GM21723 (cell line): ENCODE results near the gene ASB9.
"Not testable (repeated sequence)": the region's sequence is repeated elsewhere in the genome, so short reads cannot be mapped to it uniquely, and the experiment has no call there.

ENCODE experiments used
- ATAC-seq: cut with Tn5 transposase; IDR thresholded peaks from one replicate; pipeline ENCODE4 v1.9.1; 2021; ENCODE audit warnings: mild to moderate bottlenecking, moderate library complexity; ENCODE audit not compliant: unreplicated experiment

ASB9 gene

DNA sequence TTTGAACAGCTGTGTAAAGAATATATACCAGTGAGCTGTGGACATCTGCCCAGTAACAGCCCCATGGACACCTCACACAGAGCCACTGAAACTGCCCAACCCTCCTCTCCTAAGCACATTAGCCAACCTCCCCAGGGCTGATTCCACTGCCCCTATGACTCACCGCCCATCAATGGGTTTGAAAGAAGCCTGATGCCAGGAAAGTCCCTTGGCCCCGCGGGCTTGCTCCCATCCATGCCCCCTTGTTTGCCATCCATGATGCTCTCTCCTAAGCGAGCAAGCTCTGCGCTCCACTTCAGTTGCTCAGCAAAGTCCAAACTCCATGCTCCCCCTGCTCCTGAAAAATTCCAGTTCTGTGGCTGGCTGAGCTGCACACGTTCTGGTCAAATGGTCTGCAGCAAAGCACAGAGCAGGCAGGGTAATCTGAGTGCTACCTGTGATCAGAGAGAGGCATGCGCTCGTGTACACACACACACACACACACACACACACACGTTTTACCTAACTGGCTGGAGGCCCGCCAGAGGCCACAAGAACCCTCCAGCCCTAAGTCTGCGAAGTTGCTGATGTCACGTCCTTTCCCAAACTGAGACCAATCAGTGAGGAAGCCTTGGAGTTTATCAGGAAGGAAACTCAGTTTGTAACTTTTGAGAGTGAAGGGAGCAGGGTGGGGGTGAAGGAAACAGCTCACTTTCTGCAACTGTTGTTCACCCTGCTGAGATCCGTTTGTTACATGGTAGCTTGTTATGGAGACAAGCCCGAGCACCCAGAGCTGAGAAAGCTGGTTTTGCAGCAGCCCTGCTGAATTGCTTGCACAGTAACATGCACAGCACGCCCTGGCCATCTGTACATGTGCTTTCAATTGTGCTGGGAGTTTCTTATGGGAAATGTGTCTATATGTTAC lies at the start of gene ASB9:
Gene ASB9 (minus strand): TSS at position 466 of the 904 bp plus-strand sequence. CDS start 209 bp downstream, at position 257.
- ATAC-seq: no peak

DNA sequence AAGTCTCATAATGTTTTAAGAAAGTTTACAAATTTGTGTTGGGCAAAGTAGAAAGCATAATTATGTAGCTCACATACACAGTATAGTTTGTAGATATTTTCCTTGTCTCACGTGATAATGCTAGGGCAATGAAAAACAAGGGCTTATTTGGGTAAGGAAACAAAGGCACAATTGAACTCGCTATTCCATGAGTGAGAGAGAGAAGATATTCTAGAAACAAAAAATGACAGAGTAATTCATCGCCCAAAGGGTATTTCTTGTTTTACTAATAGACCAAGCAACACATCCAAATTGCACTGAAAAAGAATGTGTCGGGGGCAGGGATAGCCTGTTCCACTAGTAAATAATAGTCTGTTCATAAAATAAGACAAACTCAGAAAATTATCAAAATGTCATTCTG lies 49.2 kb upstream of the ASB9 start:
- ATAC-seq: no peak

GRCh38 chrX:15315509-15315908 lies 45.6 kb upstream of the ASB9 start, which contains the start of gene ASB11:
TSS of gene ASB11 (minus strand) at chrX:15315640. CDS start at chrX:15315605, 35 bp downstream.
- ATAC-seq: no peak

GRCh38 chrX:15314472-15314871 lies 44.6 kb upstream of the ASB9 start:
- no peak for ATAC-seq

DNA sequence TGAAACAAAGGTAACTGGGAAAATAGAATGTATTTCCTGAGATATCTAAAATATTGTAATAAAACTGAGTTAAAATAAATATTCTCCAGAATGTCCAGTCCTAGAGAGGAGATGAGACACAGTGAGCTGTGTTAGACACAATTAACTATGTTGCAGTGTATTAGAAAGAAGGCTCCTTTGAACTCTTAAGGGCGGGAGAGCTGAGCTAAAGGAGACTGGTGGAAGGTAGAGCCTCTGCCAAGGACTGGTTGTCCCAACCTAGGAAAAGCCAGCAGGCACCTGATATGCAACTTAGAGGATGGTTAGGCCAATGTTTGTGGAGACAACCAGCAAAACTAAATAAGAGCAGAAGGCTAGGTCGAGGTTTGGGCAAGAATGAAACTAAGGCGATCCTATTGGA lies 41.2 kb upstream of the ASB9 start:
- ATAC-seq: no peak

- ATAC-seq: no peak
Observed at GRCh38 chrX:15310117-15310516, 40.2 kb upstream of the ASB9 start.

DNA sequence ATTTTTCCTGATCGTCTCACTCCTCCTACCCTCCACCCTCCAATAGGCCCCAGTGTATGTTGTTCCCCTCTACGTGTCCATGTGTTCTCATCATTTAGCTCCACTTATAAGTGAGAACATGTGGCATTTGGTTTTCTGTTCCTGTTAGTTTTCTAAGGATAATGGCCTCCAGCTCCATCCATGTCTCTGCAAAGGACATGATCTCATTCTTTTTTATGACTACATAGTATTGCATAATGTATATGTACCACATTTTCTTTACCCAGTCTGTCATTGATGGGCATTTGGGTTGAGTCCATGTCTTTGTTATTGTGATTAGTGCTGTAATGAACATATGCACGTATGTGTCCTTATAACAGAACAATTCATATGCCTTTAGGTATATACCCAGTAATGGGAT lies 36.0 kb upstream of the ASB9 start:
- ATAC-seq: not testable (repeated sequence)

GRCh38 chrX:15301924-15302323 lies 32.0 kb upstream of the ASB9 start:
- ATAC-seq: no peak

DNA sequence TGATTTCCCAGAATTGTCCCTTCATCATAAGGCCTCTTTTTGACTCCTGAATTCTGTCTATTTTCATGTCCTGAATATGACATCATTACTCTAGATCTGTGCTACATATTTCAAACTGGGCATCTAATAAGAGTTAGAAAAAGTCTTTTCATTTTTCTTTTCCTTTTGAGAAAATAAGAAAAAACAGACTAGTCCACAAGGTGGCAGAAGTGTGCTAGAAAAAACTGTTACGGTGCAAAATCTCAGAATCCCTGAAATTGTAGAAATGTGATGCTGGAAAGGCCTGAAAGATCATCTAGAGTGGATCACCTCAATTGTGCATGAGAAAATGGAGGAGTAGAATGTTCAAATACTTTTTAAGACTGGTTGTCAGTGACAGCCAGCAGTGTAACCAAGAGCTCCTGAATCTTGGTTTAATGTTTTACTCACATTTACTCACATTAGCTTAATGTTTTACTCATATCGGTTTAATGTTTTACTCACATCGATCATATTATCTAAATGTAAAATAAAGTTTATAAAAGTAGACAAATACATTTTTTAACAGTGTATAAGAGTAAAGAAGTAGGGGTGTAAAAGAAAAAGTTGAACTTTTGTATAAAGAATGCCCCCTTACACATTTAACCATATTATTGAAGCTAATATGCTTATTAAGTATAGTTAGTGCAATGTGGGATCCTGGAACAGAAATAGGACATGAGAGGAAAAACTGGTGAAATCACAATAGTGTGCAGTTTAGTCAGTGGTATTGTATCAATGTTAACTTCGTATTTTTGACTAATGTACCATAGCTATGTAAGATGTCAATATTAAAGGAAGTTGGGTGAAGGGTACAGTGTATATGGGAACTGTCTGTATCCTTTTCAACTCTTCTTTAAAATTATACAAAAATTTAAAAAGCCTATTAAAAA lies 30.3 kb upstream of the ASB9 start:
- ATAC-seq: no peak

DNA sequence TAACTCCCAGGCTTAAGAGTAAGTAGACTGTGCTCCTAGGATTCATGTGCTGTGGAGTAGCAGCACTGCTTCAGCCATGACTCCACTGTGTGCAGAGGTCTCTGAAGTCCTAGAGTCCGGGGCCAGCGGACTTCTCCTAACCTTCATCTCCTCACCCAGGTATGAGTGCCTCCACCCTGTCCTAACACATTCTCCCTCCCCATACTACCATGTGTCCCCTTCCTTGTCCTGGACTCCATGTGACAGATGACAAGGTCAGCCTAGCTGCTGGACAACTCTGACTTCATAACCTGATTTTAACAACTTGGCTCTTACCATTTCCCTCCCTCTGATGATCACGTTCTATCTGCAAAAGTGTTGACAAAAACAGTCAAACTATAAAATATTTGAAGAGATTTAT lies 28.9 kb upstream of the ASB9 start:
- no peak for ATAC-seq

- no peak for ATAC-seq
Observed at GRCh38 chrX:15298201-15298600, 28.3 kb upstream of the ASB9 start.

DNA sequence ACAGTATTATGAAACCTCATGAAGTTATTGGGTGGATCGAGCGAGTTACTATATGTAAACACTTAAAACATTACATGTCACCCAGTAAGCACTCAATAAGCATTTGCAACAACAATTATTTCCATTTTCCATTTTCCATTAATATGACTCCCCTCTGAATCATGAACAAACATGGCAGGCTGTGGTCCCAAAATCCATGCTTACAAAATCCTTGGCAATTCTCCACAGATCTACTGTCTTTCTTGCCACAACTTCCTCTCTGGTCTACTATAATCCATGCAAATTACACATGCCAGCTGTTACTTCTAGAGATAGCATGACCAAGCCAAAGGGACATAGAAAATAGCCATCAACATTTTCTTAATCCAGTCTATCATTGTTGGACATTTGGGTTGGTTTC lies 23.6 kb upstream of the ASB9 start:
- ATAC-seq: no peak

GRCh38 chrX:15292861-15293260 lies 23.0 kb upstream of the ASB9 start:
- no peak for ATAC-seq

DNA sequence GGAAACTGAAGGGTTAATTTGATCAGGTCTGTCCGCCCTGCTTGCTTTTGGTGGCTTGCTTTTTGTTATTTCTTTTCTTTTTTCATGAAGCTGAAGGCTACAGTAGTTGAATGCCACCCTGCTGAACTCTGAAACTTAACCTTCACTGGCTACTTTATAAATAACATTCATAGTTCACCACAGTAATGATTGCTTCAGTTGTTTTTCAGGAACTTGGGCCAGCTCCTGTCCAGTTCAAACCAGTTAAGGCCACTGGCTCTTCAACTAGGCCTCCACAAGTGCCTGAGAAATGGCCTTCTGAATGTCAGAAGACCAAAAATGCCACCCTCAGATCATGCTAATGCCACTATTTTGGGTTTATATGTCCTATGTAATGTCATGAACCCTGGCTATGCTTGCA lies 7.7 kb upstream of the ASB9 start:
- ATAC-seq: no peak

- ATAC-seq: no peak
Observed at GRCh38 chrX:15274946-15275345, 5.1 kb upstream of the ASB9 start.

DNA sequence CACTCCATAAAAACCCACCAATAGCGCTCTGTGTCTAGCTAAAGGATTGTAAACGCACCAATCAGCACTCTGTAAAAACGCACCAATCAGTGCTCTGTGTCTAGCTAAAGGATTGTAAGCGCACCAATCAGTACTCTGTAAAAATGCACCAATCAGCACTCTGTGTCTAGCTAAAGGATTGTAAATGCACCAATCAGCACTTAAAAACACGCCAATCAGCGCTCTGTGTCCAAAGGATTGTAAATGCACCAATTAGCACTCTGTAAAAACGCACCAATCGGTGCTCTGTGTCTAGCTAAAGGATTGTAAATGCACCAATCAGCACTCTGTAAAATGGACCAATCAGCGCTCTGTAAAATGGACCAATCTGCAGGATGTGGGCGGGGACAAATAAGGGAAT lies 3.4 kb upstream of the ASB9 start:
- not testable (repeated sequence) for ATAC-seq

DNA sequence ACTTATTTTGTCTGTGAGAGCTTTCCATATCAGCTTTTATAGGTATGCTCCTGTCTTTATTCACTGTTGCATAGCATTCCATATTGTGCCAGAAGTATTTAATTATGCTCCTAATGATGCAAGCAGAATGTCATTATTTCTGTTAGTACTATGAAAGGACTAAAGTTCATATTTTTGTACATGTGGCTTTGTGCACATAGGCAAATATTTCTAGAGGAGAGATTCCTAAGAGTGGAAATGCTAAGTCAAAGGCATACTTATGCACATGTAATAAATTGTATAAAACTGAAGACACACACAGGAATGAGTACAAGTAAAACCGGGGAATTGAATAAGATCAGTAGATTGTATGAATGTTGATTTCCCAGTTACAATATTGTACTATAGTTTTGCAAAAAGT lies 1.9 kb upstream of the ASB9 start:
- ATAC-seq: no peak

- ATAC-seq: no peak
Observed at GRCh38 chrX:15269120-15269519, 763 bp downstream of the ASB9 start.

GRCh38 chrX:15254852-15255251 lies 15.0 kb downstream of the ASB9 start:
- no peak for ATAC-seq

DNA sequence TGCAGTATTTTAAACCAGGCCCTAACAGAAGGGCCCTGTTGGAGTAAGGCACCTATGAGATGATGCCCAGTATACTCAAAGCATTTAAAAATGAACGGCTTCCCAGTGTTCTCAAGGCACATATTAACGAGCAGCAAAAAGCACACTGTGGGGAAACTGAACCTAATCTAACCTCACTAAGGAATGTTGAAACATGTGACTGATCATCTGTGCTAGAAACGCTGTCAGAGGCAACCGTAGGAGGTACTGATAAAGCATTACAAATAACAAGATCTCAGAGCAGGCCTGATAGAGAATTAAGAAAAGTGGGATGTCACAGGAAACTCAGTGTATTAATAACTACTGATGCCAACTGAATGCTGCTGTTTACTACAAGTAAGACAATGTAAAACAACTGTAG lies 24.0 kb downstream of the ASB9 start:
- ATAC-seq: no peak

GRCh38 chrX:15244421-15244820 lies 25.5 kb downstream of the ASB9 start:
- no peak for ATAC-seq
